GM19397 (cell line): ENCODE results near the gene RNF126.
A peak's percentile ranks its signal among the peaks of the same experiment; 100 is the strongest.
"Not testable (repeated sequence)": the region's sequence is repeated elsewhere in the genome, so short reads cannot be mapped to it uniquely, and the experiment has no call there.

Experiments
- ATAC-seq: cut with Tn5 transposase; IDR thresholded peaks from one replicate; pipeline ENCODE4 v1.9.1; 2021; ENCODE audit warnings: mild to moderate bottlenecking, moderate library complexity; ENCODE audit not compliant: unreplicated experiment

RNF126 gene

DNA sequence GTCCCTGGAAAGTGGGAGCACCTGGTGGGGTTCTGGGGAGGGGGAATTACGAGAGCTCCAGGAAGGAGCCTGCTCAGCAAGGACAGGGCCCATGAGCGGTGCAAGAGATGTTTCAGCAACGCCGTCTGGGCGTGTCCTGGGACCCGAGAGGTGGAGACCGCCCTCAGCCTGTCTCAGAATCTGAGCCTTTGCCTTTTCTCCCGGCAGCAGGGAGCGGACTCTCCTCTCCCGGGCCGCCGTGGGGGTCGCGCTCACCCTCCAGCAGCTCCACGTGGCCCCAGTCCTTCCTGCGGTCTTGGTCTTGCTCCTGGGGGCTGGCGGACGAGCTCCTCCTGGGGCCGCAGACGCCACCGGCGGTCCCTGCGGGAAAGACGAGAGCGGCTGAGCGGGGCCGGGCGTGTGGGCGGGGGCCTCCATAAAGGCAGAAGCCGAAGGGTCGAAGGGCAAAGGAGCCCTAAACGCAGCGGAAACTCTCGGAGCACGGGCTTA, 30.4 kb downstream of the RNF126 start:
- ATAC-seq = peak; percentile 17

DNA sequence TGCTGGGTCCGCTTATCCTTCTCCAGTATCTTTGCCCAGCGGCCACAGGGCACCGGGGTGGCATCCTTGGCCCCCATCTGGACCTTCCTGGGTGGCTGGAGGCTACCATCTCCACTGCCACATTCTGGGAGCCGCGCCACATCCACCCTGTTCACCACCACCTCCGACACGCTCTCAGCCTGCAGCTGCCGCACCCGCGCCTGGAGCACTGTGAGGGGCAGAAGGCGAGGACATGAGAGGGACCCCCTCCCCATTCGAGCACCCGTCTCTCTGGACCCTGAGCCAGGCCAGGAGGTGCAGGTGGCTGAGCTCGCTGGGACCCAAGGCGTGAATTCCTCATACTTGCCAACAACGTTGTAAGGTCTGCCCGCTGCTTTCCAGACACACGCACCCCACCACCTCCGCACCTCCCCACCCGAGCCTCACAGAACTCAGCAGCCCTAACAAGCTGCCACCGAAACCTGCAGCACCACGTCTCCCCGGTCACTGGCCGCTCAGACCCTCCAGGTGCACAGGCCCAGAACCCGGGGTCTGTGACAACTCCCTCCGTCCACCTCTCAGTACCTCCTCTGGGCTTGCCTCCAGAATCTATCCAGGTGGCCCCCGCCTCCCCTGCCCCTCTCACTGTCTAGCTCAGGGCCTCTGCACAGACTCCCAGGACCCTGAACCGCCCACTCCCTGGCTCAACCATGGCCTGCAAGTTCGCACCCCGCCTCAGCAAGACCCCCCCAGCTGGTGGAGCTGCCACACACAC, 32.9 kb downstream of the RNF126 start:
- no peak for ATAC-seq

DNA sequence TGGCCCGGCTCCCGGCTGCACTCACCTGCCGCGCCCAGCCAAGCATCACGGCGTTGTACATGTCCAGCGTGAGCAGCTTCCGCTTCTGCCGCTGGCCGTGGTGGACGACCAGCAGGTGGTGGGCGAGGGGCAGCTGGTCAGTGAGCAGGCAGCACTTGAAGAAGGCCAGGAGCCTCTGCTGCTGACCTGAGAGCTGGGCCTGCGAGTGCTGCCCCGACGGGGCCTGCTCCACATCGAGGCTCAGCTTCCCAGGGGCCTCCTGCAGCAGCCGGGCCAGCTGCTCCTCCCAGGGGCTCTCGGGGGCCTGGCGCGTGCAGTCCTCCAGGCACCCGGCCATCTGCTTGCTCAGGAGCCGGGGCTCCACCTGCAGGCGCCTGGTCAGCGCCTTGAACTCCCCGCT, 33.5 kb downstream of the RNF126 start:
- ATAC-seq = not testable (repeated sequence)

DNA sequence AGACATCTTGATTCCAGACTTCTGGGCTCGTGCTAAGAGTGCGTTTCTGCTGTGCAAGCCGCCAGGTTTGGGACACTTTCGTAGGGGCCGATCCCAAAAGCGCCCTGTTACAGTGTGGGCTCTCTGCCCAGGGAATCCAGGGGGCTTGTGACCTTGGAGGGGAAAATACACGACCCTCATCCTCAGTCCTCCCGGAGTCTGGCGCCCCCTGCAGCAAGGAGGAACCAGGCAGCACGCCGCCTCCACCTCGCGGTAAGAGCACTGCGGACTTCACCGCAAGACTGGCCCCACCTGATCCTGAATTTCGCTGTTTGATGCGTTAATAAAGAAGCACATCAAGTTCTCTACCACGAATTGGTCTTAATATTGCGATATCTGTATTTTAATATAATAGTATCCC, 34.8 kb downstream of the RNF126 start:
- no peak for ATAC-seq

DNA sequence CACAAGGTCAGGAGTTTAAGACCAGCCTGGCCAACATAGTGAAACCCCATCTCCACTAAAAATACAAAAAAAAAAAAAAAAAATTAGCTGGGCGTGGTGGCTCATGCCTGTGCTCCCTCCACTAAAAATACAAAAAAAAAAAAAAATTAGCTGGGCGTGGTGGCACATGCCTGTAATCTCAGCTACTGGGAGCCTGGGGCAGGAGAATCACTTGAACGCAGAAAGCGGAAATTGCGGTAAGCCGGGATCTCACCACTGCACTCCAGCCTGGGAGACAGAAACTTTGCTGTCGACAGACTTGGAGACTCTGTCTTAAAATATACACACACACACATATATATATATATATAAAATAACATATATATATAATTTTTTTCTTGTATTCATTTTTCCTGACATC, 36.4 kb downstream of the RNF126 start:
- ATAC-seq = not testable (repeated sequence)

DNA sequence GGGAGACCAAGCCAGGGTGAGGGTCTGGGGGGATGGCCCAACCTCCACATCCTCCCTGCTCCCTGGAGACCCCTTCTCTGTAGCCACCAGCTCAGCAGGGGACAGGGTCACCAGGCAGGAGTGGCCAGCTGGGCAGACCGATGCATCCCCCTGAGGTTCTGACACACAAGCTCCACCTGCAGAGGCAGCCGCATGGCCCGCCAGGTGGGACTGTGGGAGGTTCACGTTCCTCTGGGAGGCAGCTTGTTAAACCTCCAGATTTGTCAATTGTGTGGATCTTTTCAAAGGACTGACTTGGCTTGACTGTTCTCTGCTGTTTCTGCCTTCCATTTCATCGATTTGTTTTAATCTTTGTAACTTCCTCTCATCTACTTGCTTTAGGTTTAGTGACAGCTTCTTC, 37.8 kb downstream of the RNF126 start:
- no peak for ATAC-seq

DNA sequence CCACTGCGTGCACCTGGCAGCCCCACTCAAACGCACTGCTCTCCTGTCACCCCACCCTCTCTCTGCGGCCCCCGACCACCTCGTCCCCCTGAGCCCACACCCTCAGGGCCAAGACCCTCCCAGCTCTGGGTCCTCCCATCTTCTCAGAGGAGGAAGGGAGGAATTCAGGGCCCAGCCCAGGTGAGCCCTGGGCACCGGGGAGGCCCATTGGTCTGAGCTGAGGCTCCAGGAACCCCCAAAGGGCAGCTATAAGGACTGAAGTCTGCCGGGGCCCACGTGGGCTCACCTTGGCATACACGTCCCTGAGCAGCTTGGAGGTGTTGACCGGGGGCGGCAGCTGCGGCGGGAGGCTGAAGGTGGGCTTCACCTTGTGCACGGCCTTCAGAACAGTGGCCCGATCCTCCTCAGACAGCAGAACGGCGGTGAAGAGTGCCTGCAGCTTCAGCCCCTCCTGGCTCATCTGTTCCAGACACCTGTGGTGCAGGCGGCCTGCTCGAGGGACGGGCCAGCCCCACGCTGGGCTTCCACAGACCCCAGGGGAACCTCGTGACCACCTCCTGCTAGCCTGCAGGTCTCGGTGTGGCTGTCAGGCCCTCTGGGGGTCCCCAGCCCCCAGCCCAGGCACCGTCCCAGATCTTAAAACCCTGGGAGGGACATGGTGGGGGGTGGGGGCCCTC, 38.4 kb downstream of the RNF126 start:
- no peak for ATAC-seq

DNA sequence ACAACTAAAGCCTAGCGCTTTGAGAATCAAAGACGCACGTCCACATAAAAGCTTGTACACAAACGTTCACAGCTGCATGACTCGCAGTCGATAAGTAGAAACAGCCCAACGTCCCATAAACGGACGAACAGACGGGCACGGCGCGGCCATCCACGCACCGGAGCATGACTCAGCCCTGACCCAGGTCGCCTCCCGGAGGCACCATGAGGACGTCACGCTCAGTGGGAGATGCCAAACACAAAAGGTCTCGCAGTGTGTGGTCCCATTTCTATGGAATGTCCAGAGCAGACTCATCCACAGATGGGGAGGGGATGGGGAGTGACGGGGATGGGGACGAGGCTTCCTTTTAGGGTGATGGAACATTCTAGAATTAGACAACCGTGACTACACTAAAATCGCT, 39.0 kb downstream of the RNF126 start:
- ATAC-seq = no peak

DNA sequence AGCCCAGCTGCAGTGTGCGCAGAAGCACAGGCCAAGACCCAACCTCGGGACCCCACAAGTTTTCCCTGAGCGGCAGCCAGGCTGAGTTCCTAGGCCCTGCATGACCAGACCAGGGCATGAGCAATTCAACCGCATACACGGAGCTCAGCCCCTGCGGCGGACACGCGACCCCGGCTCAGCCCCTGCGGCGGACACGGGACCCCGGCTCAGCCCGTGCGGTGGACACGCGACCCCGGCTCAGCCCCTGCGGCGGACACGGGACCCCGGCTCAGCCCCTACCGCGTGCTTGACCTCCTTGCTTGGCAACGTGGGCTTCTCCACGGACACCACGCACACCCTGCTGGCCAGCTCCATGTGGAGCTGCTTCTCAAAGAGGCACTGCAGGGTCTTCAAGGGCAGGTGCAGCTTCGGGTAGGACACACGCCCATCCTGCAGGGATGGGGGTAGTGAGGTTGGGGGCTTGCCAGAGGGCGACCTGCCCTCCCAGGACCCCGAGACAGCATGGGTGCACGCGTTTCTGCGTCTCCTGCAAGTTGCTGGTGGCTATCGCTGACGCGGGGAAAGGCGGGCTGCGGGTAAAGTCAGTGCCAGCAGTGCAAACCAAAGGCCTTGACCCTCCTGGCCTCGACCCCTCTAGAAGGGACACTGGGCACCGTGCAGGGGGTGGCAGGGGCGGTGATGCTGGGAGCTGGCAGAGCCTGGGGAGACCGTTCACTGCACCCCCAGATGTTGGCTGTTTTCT, 39.7 kb downstream of the RNF126 start:
- no peak for ATAC-seq

DNA sequence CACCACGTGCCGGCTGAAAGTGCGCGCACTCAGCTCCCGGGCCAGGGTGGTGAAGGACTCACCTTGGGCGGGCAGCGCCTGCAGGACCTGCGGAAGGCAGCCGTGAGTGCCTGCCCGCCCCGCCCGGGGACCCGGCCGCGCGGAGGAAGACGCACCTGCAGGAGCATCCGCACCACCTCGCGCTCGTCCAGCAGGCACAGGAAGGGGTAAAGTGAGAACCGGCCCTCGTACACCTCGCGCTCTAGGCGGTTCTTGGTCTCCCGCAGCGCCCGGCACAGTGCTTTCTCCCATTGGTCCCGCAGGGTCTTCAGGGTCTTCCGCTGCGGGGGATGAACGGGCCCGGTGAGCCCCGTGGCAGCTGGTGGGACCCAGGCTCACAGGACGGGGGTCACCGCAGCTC, 40.3 kb downstream of the RNF126 start:
- no peak for ATAC-seq

DNA sequence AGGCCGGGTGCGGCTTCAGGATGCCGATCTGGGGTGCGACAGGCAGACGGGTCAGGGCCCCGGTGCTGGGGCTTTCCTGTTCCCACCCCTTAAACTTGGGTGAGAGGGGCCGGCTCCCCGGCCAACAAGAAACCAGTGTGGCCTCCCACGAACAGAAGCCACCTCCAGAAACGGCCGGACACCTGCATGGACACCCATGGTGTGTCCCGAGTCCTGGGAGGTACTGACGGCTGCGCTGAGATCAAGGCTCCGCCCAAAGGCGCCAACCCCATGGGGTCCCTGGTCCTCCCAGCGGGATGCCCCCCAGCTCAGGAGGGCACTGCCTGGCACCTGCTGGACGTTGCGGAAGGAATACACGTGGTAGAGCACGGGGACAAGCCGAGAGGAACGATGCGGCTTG, 41.2 kb downstream of the RNF126 start:
- no peak for ATAC-seq

DNA sequence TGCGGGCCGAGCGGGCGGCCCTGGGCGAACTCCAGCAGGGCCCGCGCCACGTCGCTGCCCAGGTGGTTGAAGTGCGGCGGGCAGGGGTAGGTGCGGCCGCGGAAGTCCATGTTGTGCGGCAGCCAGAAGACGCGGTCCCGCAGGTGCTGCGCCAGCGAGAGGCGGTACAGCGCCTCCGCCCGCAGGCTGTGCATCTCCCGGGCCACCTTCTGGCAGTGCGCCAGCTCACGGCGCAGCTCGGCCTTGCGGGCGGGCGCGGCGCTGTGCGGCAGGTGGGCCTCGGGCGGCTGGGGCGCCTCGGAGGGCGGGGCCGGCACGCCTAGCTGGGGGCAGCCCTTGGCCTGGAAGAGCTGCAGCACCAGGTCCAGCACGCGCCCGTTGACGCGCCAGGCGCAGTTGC, 41.8 kb downstream of the RNF126 start:
- ATAC-seq = not testable (repeated sequence)

DNA sequence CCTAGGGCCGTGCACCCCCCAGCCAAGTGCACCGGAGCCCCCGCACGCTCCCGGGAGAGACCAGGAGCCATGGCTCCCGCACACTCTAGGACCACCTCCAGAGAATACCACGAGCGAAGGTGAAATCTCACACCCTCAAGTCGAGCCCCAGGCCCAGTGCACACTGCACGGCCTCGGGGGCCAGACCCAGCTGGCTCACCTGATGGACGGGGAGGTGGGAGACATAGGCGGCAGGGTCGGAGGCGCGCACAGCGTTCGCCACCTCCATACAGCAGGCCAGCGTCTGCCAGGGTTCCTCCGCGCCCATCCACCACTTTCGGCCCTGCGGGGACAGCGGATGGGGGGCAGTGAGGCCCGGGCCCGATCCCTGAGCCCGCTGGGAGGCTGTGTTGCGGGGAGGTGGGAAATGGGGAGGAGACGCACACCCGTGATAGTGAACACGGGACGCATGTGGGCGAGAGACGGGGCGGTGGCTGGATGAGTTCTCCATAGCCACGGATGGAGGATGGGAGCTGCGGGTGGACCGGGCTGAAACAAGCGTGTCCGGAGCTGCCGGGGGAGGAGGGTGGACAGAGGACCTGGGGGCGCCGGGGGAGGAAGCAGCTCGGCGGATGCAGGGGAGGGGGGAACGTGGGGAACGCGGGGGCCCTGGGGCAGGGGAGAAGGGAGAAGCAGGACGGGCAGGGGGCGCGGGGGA, 42.7 kb downstream of the RNF126 start:
- no peak for ATAC-seq

DNA sequence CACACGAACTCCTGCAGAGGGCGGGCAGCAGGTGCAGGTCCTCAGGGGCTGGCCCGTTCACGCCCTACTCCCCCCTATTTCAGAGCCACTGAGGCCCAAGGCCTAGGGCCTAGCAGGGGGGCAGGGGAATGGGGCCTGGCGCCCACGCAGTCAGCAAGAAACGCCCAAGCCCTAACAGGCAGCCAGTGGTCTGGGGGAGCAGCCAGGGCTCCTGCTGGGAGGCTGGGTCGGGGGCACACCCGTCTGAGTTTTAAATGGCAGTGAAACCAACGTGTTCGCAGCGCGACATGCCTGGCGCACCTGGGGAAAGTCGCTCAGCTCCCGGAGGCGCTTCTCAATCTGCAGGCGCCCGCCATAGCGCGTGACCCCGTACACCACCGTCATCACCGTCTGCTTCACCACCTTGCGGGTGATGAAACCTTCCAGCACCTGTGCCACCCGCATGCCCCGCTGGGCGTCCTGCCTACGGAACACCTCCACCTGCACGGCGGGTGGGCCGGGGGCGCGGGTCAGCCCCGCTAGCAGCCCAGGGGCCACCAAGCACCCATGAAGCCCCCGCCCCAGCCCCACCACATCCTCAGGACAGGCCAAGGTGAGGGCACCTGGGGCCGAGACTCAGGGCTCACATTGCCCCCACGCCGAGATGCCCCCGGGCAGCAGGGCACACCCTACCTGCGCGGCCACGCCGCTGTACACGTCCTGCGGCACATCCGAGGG, 43.6 kb downstream of the RNF126 start:
- ATAC-seq = no peak

DNA sequence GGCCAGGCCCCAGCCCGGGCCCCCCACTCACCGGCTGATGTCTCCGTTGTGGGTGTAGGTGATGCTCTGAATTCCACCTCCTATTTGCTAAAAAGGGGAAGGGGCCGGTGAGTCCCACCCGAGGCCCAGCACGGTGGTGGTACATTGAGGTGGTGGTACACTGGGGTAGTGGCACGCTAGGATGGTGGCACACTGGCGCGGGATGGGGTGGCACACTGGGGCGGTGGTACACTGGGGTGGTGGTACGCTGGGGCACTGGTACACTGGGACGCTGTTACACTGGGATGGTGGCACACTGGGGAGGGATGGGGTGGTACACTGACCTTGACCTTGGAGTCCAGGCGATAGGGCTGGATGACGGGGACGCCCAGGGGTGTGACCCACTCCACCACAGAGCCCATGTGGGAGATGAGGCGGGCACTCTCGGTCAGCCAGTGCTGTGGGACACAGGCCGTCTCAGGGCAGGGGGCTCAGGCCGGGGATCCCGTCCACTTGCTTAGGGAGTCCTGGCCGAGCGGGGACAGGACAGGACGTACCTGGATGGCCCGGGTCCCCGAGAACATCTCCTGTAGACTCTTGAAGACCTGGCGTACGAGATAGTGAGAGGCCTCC, 44.2 kb downstream of the RNF126 start:
- no peak for ATAC-seq

DNA sequence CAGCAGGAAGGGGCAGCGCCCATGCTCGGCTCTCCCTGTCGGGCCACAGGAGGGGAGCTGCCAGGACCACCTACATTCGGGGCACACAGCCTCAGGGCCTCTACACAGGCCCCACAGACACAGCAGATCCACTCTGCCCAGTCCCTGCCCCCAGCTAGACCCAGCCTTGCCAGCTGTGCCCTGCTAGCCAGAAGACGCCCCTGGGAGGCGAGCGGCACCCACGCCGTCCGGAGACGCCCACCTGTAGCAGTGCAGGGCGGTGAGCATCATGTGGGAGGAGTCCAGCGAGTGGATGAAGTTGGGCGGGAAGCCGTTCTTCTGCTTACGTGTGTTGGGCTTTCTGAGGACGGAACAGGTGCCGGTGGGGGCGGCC, 44.8 kb downstream of the RNF126 start:
- ATAC-seq = no peak

DNA sequence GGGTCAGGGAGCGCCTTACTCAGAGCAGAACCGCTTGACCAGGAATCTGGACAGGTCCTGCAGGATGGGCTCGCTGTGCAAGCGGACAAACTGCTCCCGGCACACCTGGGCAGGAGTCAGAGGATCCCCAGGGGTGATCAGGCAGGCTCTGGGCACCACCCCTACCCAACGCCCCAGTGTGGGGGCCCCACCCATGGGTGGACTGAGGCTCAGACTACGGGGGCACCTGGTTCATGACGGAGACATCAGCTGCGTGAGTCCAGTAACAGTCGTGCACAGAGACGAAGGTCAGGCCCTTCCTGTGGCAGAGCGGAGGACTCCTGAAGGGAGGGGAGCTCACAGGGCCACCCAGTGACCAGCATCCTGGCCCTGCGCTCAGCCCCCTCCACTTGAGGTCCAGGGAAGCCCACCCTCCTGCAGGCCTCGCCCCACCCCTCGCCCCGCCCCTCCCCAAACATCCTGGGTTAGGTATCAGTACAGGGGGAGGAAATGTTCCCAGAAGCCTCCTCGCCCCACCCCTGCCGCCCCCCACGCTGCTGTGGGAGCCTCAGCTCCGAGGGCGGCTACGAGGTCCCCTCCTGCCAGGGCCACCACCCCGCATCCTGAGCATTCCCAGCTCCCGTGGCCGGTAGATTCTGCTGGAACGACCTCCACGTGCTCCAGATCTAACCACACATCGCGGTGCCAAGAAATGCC, 45.3 kb downstream of the RNF126 start:
- ATAC-seq = no peak

DNA sequence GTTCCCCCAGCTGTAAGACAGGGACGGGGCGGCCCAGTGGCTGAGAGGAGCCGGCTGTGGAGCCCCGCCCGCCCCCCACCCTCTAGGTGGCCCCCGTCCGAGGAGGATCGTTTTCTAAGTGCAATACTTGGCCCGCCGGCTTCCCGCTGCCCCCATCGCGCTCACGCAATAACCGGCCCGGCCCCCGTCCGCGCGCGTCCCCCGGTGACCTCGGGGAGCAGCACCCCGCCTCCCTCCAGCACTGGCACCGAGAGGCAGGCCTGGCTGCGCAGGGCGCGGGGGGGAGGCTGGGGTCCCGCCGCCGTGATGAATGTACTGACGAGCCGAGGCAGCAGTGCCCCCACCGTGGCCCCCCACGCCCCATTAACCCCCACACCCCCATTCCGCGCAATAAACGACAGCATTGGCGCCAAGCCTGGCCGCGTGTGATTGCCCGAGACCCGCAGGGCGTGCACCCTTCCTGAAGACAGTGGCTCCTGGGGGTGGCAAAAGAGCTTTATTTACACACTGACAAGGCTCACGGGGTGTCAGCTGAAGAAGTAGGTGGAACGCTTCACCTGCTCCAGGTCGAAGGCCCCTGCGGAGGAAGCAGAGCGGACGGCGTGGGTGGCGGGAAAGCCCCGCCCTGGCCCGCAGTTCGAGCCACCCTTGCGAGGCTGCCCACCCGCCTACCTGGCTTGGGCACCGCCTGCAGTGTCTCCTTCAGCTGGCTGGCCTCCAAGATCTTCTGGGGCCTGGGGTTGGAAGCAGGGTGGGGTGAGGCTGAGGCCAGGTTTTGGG, 46.1 kb downstream of the RNF126 start:
- no peak for ATAC-seq
